ENCODE results near the gene DMPK.
A peak's percentile ranks its signal among the peaks of the same experiment; 100 is the strongest.

- TF ChIP-seq, protein P1, sequence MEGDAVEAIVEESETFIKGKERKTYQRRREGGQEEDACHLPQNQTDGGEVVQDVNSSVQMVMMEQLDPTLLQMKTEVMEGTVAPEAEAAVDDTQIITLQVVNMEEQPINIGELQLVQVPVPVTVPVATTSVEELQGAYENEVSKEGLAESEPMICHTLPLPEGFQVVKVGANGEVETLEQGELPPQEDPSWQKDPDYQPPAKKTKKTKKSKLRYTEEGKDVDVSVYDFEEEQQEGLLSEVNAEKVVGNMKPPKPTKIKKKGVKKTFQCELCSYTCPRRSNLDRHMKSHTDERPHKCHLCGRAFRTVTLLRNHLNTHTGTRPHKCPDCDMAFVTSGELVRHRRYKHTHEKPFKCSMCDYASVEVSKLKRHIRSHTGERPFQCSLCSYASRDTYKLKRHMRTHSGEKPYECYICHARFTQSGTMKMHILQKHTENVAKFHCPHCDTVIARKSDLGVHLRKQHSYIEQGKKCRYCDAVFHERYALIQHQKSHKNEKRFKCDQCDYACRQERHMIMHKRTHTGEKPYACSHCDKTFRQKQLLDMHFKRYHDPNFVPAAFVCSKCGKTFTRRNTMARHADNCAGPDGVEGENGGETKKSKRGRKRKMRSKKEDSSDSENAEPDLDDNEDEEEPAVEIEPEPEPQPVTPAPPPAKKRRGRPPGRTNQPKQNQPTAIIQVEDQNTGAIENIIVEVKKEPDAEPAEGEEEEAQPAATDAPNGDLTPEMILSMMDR (conservative IDR thresholded peaks at IDR 0.05; ENCODE audit: low read length): peak; percentile 87
- no peak for TF ChIP-seq EZH2phosphoT487 (IDR thresholded peaks at IDR 0.05; ENCODE audit: borderline replicate concordance, low read depth, low read length)
Observed at GRCh38 chr19:45798995-45799517, 16.8 kb upstream of the DMPK start.
